Astrocyte (in vitro differentiated cells and primary cell): ENCODE measurements around the gene PTGER2.

ENCODE experiments used
- CTCF ChIP-seq: IDR thresholded peaks from 2 replicates; pipeline ENCODE4 v1.5.1; 2011; ENCODE audit warnings: low read depth, mild to moderate bottlenecking, inconsistent platforms, low read length, moderate library complexity; ENCODE audit not compliant: insufficient read depth
- EZH2 ChIP-seq: IDR thresholded peaks from 2 replicates; pipeline ENCODE4 v1.6.1; 2012; ENCODE audit warnings: mild to moderate bottlenecking, low read length, inconsistent platforms; ENCODE audit not compliant: insufficient read depth

GRCh38 chr14:52338051-52338681 lies 24.1 kb downstream of the PTGER2 start:
- TF ChIP-seq CTCF, result no peak
- no peak for TF ChIP-seq EZH2
